K562 (cell line): Measurements from ENCODE around the gene FRA10AC1. TPM values are rescaled to one million over a fixed set of nuclear protein-coding genes. Genes with fewer than 3 reads are reported as not detected.

Experiments
- ATAC-seq: fragments of 200-7000 bp; cut with Tn5 transposase; 3 replicates; pipeline ENCODE4 v1.9.1; 2020; ENCODE audit warnings: moderate library complexity
- BruUV-seq: library from RNA; stranded (reverse); fragments of 400-500 nt; replicated peaks from 2 replicates; lab custom pipeline; 2021; lab: Mats Ljungman, UMichigan
- CTCF ChIA-PET: fragments of 300-600 bp; formaldehyde crosslinking; extraction: SDS; loops from one replicate; lab custom pipeline; 2021; ENCODE audit warnings: low intra/inter-chr PET ratio; lab: Yijun Ruan, JAX
- POLR2A ChIA-PET: fragments of 300-600, 350-650 bp; sonication (Branson Sonifier 250); formaldehyde crosslinking; extraction: SDS; loops from one replicate; lab custom pipeline; 2021; ENCODE audit warnings: antibody characterized with exemption, inconsistent platforms; lab: Yijun Ruan, JAX
- DNase-seq, 4 experiments: peaks; one replicate each; pipeline versions ENCODE4 v3.0.0 to v3.0.0-alpha.2; 2011 to 2018; ENCODE audit warnings: low spot score in 3 of 4, mixed read lengths in 3 of 4; ENCODE audit errors: extremely low read depth in 1 of 4
- FAIRE-seq: peaks from 2 replicates; lab custom pipeline; 2011; peaks lifted over from hg19 to GRCh38; lab: Jason Lieb, UNC
- H2AFZ ChIP-seq: 2 replicates; pipeline ENCODE4 v1.6.0; 2011; ENCODE audit warnings: low read depth, low read length, control low read depth, inconsistent platforms
- H3K27ac ChIP-seq: fragments of 200-600 bp; 3 replicates; pipeline ENCODE4 v1.8.0; 2011; ENCODE audit warnings: low read depth, mild to moderate bottlenecking, control low read depth, inconsistent platforms, low read length, moderate library complexity, mixed read lengths; ENCODE audit errors: extremely low read depth
- H3K27me3 ChIP-seq, 2 experiments: fragments of 300-600 bp in 1 of 2; 2 replicates in 1 of 2; 3 replicates in 1 of 2; pipeline versions ENCODE4 v1.6.0 to v1.8.0; 2011; ENCODE audit warnings: inconsistent platforms in 2 of 2, low read length in 2 of 2, mild to moderate bottlenecking in 1 of 2, mixed read lengths in 1 of 2, moderate library complexity in 1 of 2; ENCODE audit not compliant: control insufficient read depth in 2 of 2, insufficient read depth in 2 of 2
- H3K36me3 ChIP-seq: fragments of 300-600 bp; 3 replicates; pipeline ENCODE4 v1.8.0; 2011; ENCODE audit warnings: mild to moderate bottlenecking, low read length, inconsistent platforms; ENCODE audit not compliant: control insufficient read depth, insufficient read depth
- H3K4me1 ChIP-seq, 2 experiments: fragments of 200-600 bp in 1 of 2; replicated peaks in 1 of 2; 2 replicates in 1 of 2; 3 replicates in 1 of 2; pipeline versions ENCODE4 v1.5.1 to v1.8.0; 2011; ENCODE audit warnings: inconsistent platforms in 2 of 2, low read length in 2 of 2, mild to moderate bottlenecking in 1 of 2, mixed read lengths in 1 of 2, moderate library complexity in 1 of 2; ENCODE audit not compliant: control insufficient read depth in 2 of 2, insufficient read depth in 2 of 2
- H3K4me2 ChIP-seq: 2 replicates; pipeline ENCODE4 v1.6.1; 2011; ENCODE audit warnings: low read length, control low read depth, inconsistent platforms, mixed read lengths; ENCODE audit not compliant: insufficient read depth
- H3K4me3 ChIP-seq: fragments of 200-600 bp; sonication (generic), shearing (Covaris generic); 2 replicates; pipeline ENCODE4 v1.5.1; 2016; ENCODE audit warnings: control low read depth, inconsistent platforms
- H3K79me2 ChIP-seq: fragments of 200-600 bp; 3 replicates; pipeline ENCODE4 v1.8.0; 2011; ENCODE audit warnings: low read length, inconsistent platforms; ENCODE audit not compliant: control insufficient read depth, insufficient read depth
- H3K9ac ChIP-seq, 2 experiments: 2 replicates each; pipeline versions ENCODE4 v1.6.0 to v1.6.1; 2011; ENCODE audit warnings: low read depth in 2 of 2, low read length in 2 of 2, control low read depth in 1 of 2, inconsistent platforms in 1 of 2, mild to moderate bottlenecking in 1 of 2, mixed read lengths in 1 of 2; ENCODE audit not compliant: insufficient read depth in 1 of 2
- H3K9me1 ChIP-seq: one replicate; pipeline ENCODE4 v1.6.0; 2011; ENCODE audit warnings: inconsistent platforms, mild to moderate bottlenecking, low read length, moderate library complexity; ENCODE audit not compliant: control insufficient read depth, insufficient read depth
- H3K9me3 ChIP-seq: replicated peaks from 2 replicates; pipeline ENCODE4 v1.5.1; 2011; ENCODE audit warnings: low read depth, low read length, inconsistent platforms; ENCODE audit not compliant: control insufficient read depth, insufficient read depth
- H4K20me1 ChIP-seq: replicated peaks from 2 replicates; pipeline ENCODE4 v1.6.1; 2011; ENCODE audit warnings: low read length, inconsistent platforms, mixed read lengths; ENCODE audit not compliant: control insufficient read depth, insufficient read depth
- AFF4 ChIP-seq: sonication (generic); formaldehyde crosslinking; IDR thresholded peaks from 2 replicates; pipeline ENCODE4 v1.8.0; 2023; ENCODE audit warnings: mild to moderate bottlenecking, missing genetic modification reagents
- KDM2B ChIP-seq: fragments of 250-450 bp; sonication (Bioruptor Pico); IDR thresholded peaks from 2 replicates; pipeline ENCODE4 v1.8.0; 2021; ENCODE audit warnings: mild to moderate bottlenecking, moderate library complexity
- NCOR1 ChIP-seq: fragments of 450-650 bp; IDR thresholded peaks from 2 replicates; pipeline ENCODE4 v1.6.1; 2016; ENCODE audit warnings: mild to moderate bottlenecking, moderate library complexity
- NRF1 ChIP-seq, 2 experiments: fragments of 450-650 bp; IDR thresholded peaks in 1 of 2; conservative IDR thresholded peaks in 1 of 2; 2 replicates each; pipeline ENCODE4 v1.6.1; 2014; ENCODE audit warnings: mild to moderate bottlenecking in 2 of 2
- RFX7 ChIP-seq: fragments of 250-450 bp; sonication (Bioruptor Pico); IDR thresholded peaks from 2 replicates; pipeline ENCODE4 v1.5.1; 2021; ENCODE audit warnings: mild to moderate bottlenecking
- SIX5 ChIP-seq, 2 experiments: IDR thresholded peaks; 2 replicates each; pipeline ENCODE4 v1.6.1; 2011; ENCODE audit warnings: low read length in 2 of 2, borderline replicate concordance in 1 of 2, low read depth in 1 of 2, mild to moderate bottlenecking in 1 of 2, moderate library complexity in 1 of 2; ENCODE audit not compliant: insufficient read depth in 1 of 2
- SRSF3 ChIP-seq: fragments of 200-400 bp; formaldehyde crosslinking; IDR thresholded peaks from 2 replicates; pipeline ENCODE4 v1.6.1; 2016; ENCODE audit warnings: mild to moderate bottlenecking, low read length, moderate library complexity; ENCODE audit not compliant: insufficient read depth
- WGBS: fragments of 100-300 bp; shearing (Covaris generic); methylation state at CpG from one replicate; pipeline ENCODE4 v1.1.6; 2016; ENCODE audit warnings: low coverage, mixed read lengths; ENCODE audit not compliant: insufficient coverage; ENCODE audit errors: missing lambda C conversion rate; 5-methylcytosine and 5-hydroxymethylcytosine counted together
- in situ Hi-C: fragments of 300-500 bp; cut with MboI; formaldehyde crosslinking; loops from 4 replicates; pipeline ENCODE4 v1.15.0; 2018; ENCODE audit warnings: inconsistent platforms, mixed read lengths
- intact Hi-C: fragments of 100-400 bp; cut with micrococcal nuclease; formaldehyde crosslinking; loops from 2 replicates; pipeline ENCODE4 v1.14.2; 2022
- polyA plus RNA-seq, 8 experiments: library from polyadenylated mRNA; depleted of rRNA in 4 of 8; stranded (reverse) in 5 of 8; unstranded in 3 of 8; fragments of >200 nt; fragmentation: Nextera tagmentation in 2 of 8; fragmentation: Illumina TruSeq in 1 of 8; extraction: Ambion mirVana in 2 of 8; extraction: Trizol in 1 of 8; gene quantifications; 2 replicates each; pipeline versions ENCODE4 v1.2.1 to v1.2.3, GENCODE V29; 2011 to 2014; ENCODE audit warnings: inconsistent platforms in 1 of 8, missing spikeins in 1 of 8
- total RNA-seq, 7 experiments: library from RNA; depleted of rRNA in 6 of 7; stranded (reverse); fragments of >200 nt in 6 of 7; fragmentation: Illumina TruSeq in 2 of 7; extraction: Trizol in 2 of 7; gene quantifications; 2 replicates each; pipeline versions ENCODE4 v1.2.1 to v1.2.3, GENCODE V29; 2011 to 2021; ENCODE audit warnings: low replicate concordance in 1 of 7
- TF ChIP-seq, protein P1 (sequence below): fragments of 450-650 bp; IDR thresholded peaks from 2 replicates; pipeline ENCODE4 v1.6.1; 2016

The FRA10AC1 gene
- total and polyA plus RNA-seq, 9 of the 15 experiments (the other 6 are each of a cell fraction or from before 2014, with no cell fraction given): 4.4 to 11.8 (median 8.0) TPM

DNA sequence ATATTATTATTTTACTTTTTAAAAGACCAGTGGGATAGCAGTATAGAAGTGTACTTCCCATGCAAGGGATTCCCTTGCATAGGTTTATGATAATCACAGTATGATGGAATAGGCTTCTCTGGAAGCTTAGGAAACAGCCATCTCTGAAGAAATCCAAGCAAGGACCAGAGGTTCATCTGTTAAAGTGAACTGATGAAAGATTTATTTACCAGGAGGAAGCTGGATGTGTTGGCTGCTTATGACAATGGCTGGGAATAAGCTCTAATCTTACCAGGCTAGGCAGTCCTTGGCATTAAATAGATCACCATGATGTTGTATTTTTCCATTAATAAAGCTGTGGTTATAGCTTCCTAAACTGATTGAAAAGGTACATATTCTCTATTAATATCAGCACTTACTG is 32.0 kb downstream of the FRA10AC1 start (continued):
- no peak for TF ChIP-seq SIX5 (IDR thresholded peaks at IDR 0.05; ENCODE audit: borderline replicate concordance in 1 of 2, insufficient read depth in 1 of 2, low read depth in 1 of 2, low read length in 2 of 2)
- TF ChIP-seq KDM2B (CRISPR knock-in tag): no peak
- TF ChIP-seq RFX7: no peak
- TF ChIP-seq, protein P1, sequence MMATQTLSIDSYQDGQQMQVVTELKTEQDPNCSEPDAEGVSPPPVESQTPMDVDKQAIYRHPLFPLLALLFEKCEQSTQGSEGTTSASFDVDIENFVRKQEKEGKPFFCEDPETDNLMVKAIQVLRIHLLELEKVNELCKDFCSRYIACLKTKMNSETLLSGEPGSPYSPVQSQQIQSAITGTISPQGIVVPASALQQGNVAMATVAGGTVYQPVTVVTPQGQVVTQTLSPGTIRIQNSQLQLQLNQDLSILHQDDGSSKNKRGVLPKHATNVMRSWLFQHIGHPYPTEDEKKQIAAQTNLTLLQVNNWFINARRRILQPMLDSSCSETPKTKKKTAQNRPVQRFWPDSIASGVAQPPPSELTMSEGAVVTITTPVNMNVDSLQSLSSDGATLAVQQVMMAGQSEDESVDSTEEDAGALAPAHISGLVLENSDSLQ: no peak

GRCh38 chr10:93667795-93668194 is 34.6 kb downstream of the FRA10AC1 start:
- Histone ChIP-seq H4K20me1 (no peaks in the 10 kb centered on the region), H3K9me3 (no peaks in the 10 kb centered on the region), H3K79me2 (no peaks in the 10 kb centered on the region), H3K4me3 (no peak overlapping the region), H2AFZ (no peak overlapping the region), H3K4me1 (no peaks in the 10 kb centered on the region), H3K9ac (no peak overlapping the region), H3K9me1 (no peaks in the 10 kb centered on the region), H3K4me2 (no peak overlapping the region), H3K27me3 (no peaks in the 10 kb centered on the region), H3K36me3 (peaks cover 16% of the 10 kb centered on the region; the same call in 2 of the 3 replicates), H3K27ac (no peak overlapping the region)
- no peak for TF ChIP-seq NRF1 (conservative IDR thresholded peaks at IDR 0.05 in 1 of 2, IDR thresholded peaks at IDR 0.05 in 1 of 2)
- TF ChIP-seq SRSF3: no peak
- no peak for TF ChIP-seq NCOR1
- no peak for TF ChIP-seq AFF4 (CRISPR knock-in tag)
- POLR2A ChIA-PET: no interaction called here
- no TSS peak for BruUV-seq
- FAIRE-seq (no peak), ATAC-seq (no peak), DNase-seq (no peak)
- 79% methylated on average over 3 of the region's 3 CpGs for WGBS
- in situ Hi-C loops: no loop called here
- intact Hi-C loops: no loop called here
- CTCF ChIA-PET: no interaction called here
